ENCODE results near the gene IRX4. TPM values are rescaled to one million over a fixed set of nuclear protein-coding genes. Genes with fewer than 3 reads are reported as not detected.

The IRX4 gene
- total and polyA plus RNA-seq, 4 donors = not detected

DNA sequence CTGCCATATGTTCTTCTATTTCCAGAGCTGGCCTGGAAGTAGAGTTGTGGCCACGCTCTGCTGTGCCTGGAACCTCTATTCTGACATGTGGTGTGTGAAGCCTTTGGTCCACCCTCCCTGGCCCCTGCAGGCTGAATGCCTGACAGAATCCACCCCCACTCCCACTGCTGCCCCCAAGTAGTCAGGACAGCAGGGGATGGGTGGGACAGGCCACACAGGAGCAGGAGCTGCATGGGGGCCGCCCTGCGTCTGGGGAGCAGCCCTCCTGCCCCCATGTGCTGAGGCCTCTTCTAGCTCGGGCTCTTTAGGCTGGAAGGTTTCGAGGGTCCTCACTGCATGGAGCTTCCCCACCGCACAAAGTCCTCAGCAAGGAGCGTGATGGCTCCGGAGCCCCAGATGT, 32.6 kb upstream of the IRX4 start:
- no peak overlapping the region for H3K4me3 ChIP-seq (ENCODE audit: low read depth in 1 of 3, low read length in 3 of 3)
- no peak overlapping the region for H3K27ac ChIP-seq (ENCODE audit: low read depth in 1 of 2, low read length in 2 of 2)
- H3K4me1 ChIP-seq (ENCODE audit: control insufficient read depth in 4 of 4, insufficient read depth in 4 of 4, low read length in 3 of 4) = no peaks in the 10 kb centered on the region
- no peak overlapping the region for H3K9ac ChIP-seq (ENCODE audit: low read depth in 1 of 2, low read length in 2 of 2)
- no peaks in the 10 kb centered on the region for H3K36me3 ChIP-seq (ENCODE audit: control insufficient read depth in 4 of 4, insufficient read depth in 3 of 4, low read depth in 1 of 4, low read length in 3 of 4)
- peaks cover 0 to 3% (median 0%) of the 10 kb centered on the region in 4 donors for H3K27me3 ChIP-seq (ENCODE audit: control insufficient read depth in 4 of 4, insufficient read depth in 4 of 4, low read length in 3 of 4)
- peaks cover 0 to 7% (median 2%) of the 10 kb centered on the region in 4 donors for H3K9me3 ChIP-seq (ENCODE audit: control insufficient read depth in 4 of 4, low read length in 3 of 4)
- 94% methylated on average over 8 of the region's 8 CpGs for WGBS
- DNase-seq (ENCODE audit: low spot score) = no peak
- no peak for TF ChIP-seq TAF1 (conservative IDR thresholded peaks at IDR 0.05)
- no peak for TF ChIP-seq NR2F2 (IDR thresholded peaks at IDR 0.05)
- no peak for TF ChIP-seq HNF4G (IDR thresholded peaks at IDR 0.05)
- no peak for TF ChIP-seq JUND (IDR thresholded peaks at IDR 0.05)
- no peak for TF ChIP-seq GABPA (IDR thresholded peaks at IDR 0.05 in 1 of 2, conservative IDR thresholded peaks at IDR 0.05 in 1 of 2)

DNA sequence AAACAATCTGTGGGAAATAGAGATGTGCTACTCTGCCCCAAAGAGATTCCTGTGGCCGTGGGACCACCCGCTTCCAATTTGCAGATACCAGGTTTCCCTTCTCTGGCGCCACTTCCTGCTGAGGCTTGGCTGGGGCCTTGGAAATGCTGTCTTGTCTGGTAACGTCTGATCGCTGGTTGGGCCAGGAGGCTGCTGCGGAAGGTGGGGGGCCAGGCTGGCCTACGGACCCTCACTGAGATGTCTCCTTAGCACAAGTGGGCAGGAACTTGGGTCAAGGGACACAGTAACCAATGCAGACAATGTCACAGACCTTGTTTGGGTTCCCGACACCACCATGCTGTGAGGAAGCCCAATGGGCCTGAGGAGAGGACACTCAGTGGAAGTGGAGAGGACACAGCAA, 31.7 kb upstream of the IRX4 start:
- Histone ChIP-seq H3K27ac (ENCODE audit: low read depth in 1 of 2, low read length in 2 of 2) (no peak overlapping the region), H3K9ac (ENCODE audit: low read depth in 1 of 2, low read length in 2 of 2) (no peak overlapping the region), H3K4me3 (ENCODE audit: low read depth in 1 of 3, low read length in 3 of 3) (no peak overlapping the region), H3K27me3 (ENCODE audit: control insufficient read depth in 4 of 4, insufficient read depth in 4 of 4, low read length in 3 of 4) (peaks cover 0 to 3% (median 0%) of the 10 kb centered on the region in 4 donors), H3K9me3 (ENCODE audit: control insufficient read depth in 4 of 4, low read length in 3 of 4) (peaks cover 0 to 7% (median 2%) of the 10 kb centered on the region in 4 donors), H3K4me1 (ENCODE audit: control insufficient read depth in 4 of 4, insufficient read depth in 4 of 4, low read length in 3 of 4) (no peaks in the 10 kb centered on the region), H3K36me3 (ENCODE audit: control insufficient read depth in 4 of 4, insufficient read depth in 3 of 4, low read depth in 1 of 4, low read length in 3 of 4) (no peaks in the 10 kb centered on the region)
- TF ChIP-seq YY1 (IDR thresholded peaks at IDR 0.05) = no peak
- no peak for TF ChIP-seq FOXA1 (IDR thresholded peaks at IDR 0.05)
- TF ChIP-seq HNF4A (conservative IDR thresholded peaks at IDR 0.05) = no peak
- TF ChIP-seq HNF4G (IDR thresholded peaks at IDR 0.05) = no peak
- no peak for TF ChIP-seq JUND (IDR thresholded peaks at IDR 0.05)
- TF ChIP-seq, protein P1, sequence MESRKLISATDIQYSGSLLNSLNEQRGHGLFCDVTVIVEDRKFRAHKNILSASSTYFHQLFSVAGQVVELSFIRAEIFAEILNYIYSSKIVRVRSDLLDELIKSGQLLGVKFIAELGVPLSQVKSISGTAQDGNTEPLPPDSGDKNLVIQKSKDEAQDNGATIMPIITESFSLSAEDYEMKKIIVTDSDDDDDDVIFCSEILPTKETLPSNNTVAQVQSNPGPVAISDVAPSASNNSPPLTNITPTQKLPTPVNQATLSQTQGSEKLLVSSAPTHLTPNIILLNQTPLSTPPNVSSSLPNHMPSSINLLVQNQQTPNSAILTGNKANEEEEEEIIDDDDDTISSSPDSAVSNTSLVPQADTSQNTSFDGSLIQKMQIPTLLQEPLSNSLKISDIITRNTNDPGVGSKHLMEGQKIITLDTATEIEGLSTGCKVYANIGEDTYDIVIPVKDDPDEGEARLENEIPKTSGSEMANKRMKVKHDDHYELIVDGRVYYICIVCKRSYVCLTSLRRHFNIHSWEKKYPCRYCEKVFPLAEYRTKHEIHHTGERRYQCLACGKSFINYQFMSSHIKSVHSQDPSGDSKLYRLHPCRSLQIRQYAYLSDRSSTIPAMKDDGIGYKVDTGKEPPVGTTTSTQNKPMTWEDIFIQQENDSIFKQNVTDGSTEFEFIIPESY (IDR thresholded peaks at IDR 0.05) = no peak
- TF ChIP-seq SP1 (IDR thresholded peaks at IDR 0.05) = no peak
- TF ChIP-seq, protein P2, sequence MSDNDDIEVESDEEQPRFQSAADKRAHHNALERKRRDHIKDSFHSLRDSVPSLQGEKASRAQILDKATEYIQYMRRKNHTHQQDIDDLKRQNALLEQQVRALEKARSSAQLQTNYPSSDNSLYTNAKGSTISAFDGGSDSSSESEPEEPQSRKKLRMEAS (IDR thresholded peaks at IDR 0.05) = no peak
- no peak for TF ChIP-seq FOXA2 (IDR thresholded peaks at IDR 0.05)
- WGBS = 86% methylated on average over 8 of the region's 8 CpGs
- no peak for DNase-seq (ENCODE audit: low spot score)

DNA sequence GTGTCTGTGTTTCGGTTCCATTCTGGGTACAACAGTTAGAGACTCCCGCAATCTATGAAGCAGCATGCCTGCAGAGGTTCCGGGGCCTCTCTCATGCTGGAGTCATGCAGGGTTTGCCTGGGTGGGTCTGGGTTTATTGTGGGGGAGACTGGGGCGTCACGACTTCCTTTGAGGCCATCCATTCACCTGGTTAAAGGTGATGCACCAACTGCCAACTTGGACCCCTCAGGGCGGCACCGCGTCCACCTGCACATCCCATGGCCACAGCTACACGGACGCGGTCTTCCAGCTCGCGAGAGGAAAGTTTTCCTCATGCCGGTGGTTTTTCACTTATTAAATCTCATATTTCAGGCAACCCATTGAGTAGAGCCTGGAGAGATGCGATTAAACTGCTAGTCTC, 30.9 kb upstream of the IRX4 start:
- H3K27me3 ChIP-seq (ENCODE audit: control insufficient read depth in 4 of 4, insufficient read depth in 4 of 4, low read length in 3 of 4) = peaks cover 0 to 3% (median 0%) of the 10 kb centered on the region in 4 donors
- no peak for DNase-seq (ENCODE audit: low spot score)
- no peak overlapping the region for H3K27ac ChIP-seq (ENCODE audit: low read depth in 1 of 2, low read length in 2 of 2)
- WGBS = 90% methylated on average over 15 of the region's 15 CpGs
- H3K36me3 ChIP-seq (ENCODE audit: control insufficient read depth in 4 of 4, insufficient read depth in 3 of 4, low read depth in 1 of 4, low read length in 3 of 4) = no peaks in the 10 kb centered on the region
- no peaks in the 10 kb centered on the region for H3K4me1 ChIP-seq (ENCODE audit: control insufficient read depth in 4 of 4, insufficient read depth in 4 of 4, low read length in 3 of 4)
- H3K9me3 ChIP-seq (ENCODE audit: control insufficient read depth in 4 of 4, low read length in 3 of 4) = peaks cover 0 to 7% (median 2%) of the 10 kb centered on the region in 4 donors
- no peak overlapping the region for H3K4me3 ChIP-seq (ENCODE audit: low read depth in 1 of 3, low read length in 3 of 3)
- no peak for TF ChIP-seq FOXA1 (IDR thresholded peaks at IDR 0.05)
- no peak for TF ChIP-seq HNF4G (IDR thresholded peaks at IDR 0.05)
- TF ChIP-seq YY1 (IDR thresholded peaks at IDR 0.05) = no peak
- H3K9ac ChIP-seq (ENCODE audit: low read depth in 1 of 2, low read length in 2 of 2) = no peak overlapping the region

DNA sequence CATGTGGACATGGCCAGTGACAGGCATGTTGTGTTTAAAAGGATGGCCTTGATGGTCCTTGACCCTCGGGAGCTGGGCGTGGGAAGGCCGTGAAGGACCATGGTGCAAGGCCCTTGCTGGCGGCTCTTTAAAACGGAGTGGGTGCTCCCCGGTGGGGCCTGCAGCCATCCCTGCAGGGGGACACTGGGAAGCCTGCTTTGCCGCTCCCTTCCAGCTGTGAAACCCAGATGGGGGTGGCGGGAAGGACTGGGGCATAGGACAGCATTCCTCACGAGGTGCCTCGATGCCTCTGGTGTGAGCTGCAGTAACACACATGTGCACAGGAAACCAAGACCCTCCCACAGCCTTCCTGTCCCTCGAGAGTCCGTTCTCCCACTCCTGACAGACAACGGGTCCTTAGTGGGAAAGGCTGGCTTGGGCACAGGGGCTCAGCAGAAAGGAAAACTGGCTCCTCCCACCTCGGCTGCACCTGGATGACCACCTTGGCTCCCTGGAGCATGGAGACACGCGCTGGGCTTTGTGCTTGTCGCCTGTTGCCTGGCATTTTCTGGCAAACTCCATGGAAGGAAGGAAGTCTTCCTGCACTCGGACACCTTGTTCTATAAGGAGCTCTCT, 30.3 kb upstream of the IRX4 start:
- H3K36me3 ChIP-seq (ENCODE audit: control insufficient read depth in 4 of 4, insufficient read depth in 3 of 4, low read depth in 1 of 4, low read length in 3 of 4) = no peaks in the 10 kb centered on the region
- DNase-seq (ENCODE audit: low spot score) = no peak
- 75% methylated on average over 18 of the region's 18 CpGs for WGBS
- TF ChIP-seq YY1 (IDR thresholded peaks at IDR 0.05) (no peak), JUND (IDR thresholded peaks at IDR 0.05) (no peak), SP1 (IDR thresholded peaks at IDR 0.05) (no peak), GABPA (IDR thresholded peaks at IDR 0.05 in 1 of 2, conservative IDR thresholded peaks at IDR 0.05 in 1 of 2) (no peak), FOXA2 (IDR thresholded peaks at IDR 0.05) (no peak), HNF4G (IDR thresholded peaks at IDR 0.05) (no peak), NR2F2 (IDR thresholded peaks at IDR 0.05) (no peak), HNF4A (conservative IDR thresholded peaks at IDR 0.05) (no peak), FOXA1 (IDR thresholded peaks at IDR 0.05) (no peak), TAF1 (conservative IDR thresholded peaks at IDR 0.05) (no peak)
- TF ChIP-seq, protein P1 (IDR thresholded peaks at IDR 0.05) = no peak
- TF ChIP-seq, protein P3, sequence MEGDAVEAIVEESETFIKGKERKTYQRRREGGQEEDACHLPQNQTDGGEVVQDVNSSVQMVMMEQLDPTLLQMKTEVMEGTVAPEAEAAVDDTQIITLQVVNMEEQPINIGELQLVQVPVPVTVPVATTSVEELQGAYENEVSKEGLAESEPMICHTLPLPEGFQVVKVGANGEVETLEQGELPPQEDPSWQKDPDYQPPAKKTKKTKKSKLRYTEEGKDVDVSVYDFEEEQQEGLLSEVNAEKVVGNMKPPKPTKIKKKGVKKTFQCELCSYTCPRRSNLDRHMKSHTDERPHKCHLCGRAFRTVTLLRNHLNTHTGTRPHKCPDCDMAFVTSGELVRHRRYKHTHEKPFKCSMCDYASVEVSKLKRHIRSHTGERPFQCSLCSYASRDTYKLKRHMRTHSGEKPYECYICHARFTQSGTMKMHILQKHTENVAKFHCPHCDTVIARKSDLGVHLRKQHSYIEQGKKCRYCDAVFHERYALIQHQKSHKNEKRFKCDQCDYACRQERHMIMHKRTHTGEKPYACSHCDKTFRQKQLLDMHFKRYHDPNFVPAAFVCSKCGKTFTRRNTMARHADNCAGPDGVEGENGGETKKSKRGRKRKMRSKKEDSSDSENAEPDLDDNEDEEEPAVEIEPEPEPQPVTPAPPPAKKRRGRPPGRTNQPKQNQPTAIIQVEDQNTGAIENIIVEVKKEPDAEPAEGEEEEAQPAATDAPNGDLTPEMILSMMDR (IDR thresholded peaks at IDR 0.05; ENCODE audit: low read depth, low read length, missing input control) = no peak
- TF ChIP-seq, protein P2 (IDR thresholded peaks at IDR 0.05) = no peak
- TF ChIP-seq, protein P4, sequence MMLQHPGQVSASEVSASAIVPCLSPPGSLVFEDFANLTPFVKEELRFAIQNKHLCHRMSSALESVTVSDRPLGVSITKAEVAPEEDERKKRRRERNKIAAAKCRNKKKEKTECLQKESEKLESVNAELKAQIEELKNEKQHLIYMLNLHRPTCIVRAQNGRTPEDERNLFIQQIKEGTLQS (IDR thresholded peaks at IDR 0.05) = no peak

More for the DNA sequence above, 30.3 kb upstream of the IRX4 start:
- no peak overlapping the region for H3K27ac ChIP-seq (ENCODE audit: low read depth in 1 of 2, low read length in 2 of 2)
- no peak overlapping the region for H3K9ac ChIP-seq (ENCODE audit: low read depth in 1 of 2, low read length in 2 of 2)
- H3K4me1 ChIP-seq (ENCODE audit: control insufficient read depth in 4 of 4, insufficient read depth in 4 of 4, low read length in 3 of 4) = no peaks in the 10 kb centered on the region
- H3K9me3 ChIP-seq (ENCODE audit: control insufficient read depth in 4 of 4, low read length in 3 of 4) = peaks cover 0 to 8% (median 2%) of the 10 kb centered on the region in 4 donors
- peaks cover 0 to 3% (median 0%) of the 10 kb centered on the region in 4 donors for H3K27me3 ChIP-seq (ENCODE audit: control insufficient read depth in 4 of 4, insufficient read depth in 4 of 4, low read length in 3 of 4)
- H3K4me3 ChIP-seq (ENCODE audit: low read depth in 1 of 3, low read length in 3 of 3) = no peak overlapping the region
